Heart left ventricle (tissue), 16 donors: Measurements from ENCODE around the gene SOHLH2. TPM values are rescaled to one million over a fixed set of nuclear protein-coding genes. Genes with fewer than 3 reads are reported as not detected.

Experiments
- ATAC-seq, 4 donors: fragments of 200-7000 bp; cut with Tn5 transposase; one replicate each; pipeline ENCODE4 v1.9.1; 2020 to 2022; ENCODE audit warnings: moderate library complexity in 4 of 4, mild to moderate bottlenecking in 3 of 4, moderate number of reproducible peaks in 1 of 4
- DNase-seq, 5 donors: peaks; one replicate each; pipeline ENCODE4 v3.0.0-alpha.2; 2020
- H3K27ac ChIP-seq, 12 donors: fragments of 200-600 bp; sonication (generic) in 4 of 12; one replicate each; pipeline versions ENCODE4 v1.5.0 to v1.8.0; 2016 to 2022; ENCODE audit warnings: mild to moderate bottlenecking in 2 of 12
- H3K27me3 ChIP-seq, 9 donors: fragments of 200-600 bp; sonication (generic) in 2 of 9; one replicate each; pipeline versions ENCODE4 v1.5.1 to v1.8.0; 2016 to 2022; ENCODE audit warnings: mild to moderate bottlenecking in 3 of 9
- H3K36me3 ChIP-seq, 9 donors: fragments of 200-600 bp; sonication (generic) in 2 of 9; one replicate each; pipeline versions ENCODE4 v1.5.0 to v1.8.0; 2018 to 2022; ENCODE audit warnings: mild to moderate bottlenecking in 2 of 9
- H3K4me1 ChIP-seq, 12 donors: fragments of 200-600 bp; sonication (generic) in 4 of 12; one replicate each; pipeline versions ENCODE4 v1.5.0 to v1.8.0; 2016 to 2022; ENCODE audit warnings: mild to moderate bottlenecking in 3 of 12
- H3K4me3 ChIP-seq, 12 donors: fragments of 200-600 bp; sonication (generic) in 4 of 12; one replicate each; pipeline versions ENCODE4 v1.5.0 to v1.8.0; 2017 to 2022; ENCODE audit warnings: mild to moderate bottlenecking in 9 of 12, moderate library complexity in 4 of 12
- H3K9me3 ChIP-seq, 12 donors: fragments of 200-600 bp; sonication (generic) in 4 of 12; one replicate each; pipeline versions ENCODE4 v1.5.0 to v1.8.0; 2016 to 2022; ENCODE audit warnings: mild to moderate bottlenecking in 1 of 12
- POLR2A ChIP-seq, 2 donors: fragments of 450-650 bp; IDR thresholded peaks; one replicate each; pipeline ENCODE4 v1.6.1; 2017; ENCODE audit warnings: antibody characterized with exemption in 2 of 2, mild to moderate bottlenecking in 2 of 2, moderate library complexity in 2 of 2
- WGBS, 4 donors: extraction: QIAGEN DNeasy Blood & Tissue Kit in 2 of 4; methylation state at CpG; one replicate each; pipeline versions ENCODE4 v1.1.5 to v1.1.7; 2013 to 2018; 5-methylcytosine and 5-hydroxymethylcytosine counted together
- intact Hi-C, 10 donors: fragments of 100-400 bp; cut with DNase I; formaldehyde crosslinking; loops; one replicate each; pipeline versions ENCODE4 v1.11.1 to v1.14.2; 2022
- polyA plus RNA-seq, 2 donors: library from polyadenylated mRNA; stranded (reverse); fragments of 200-250 nt; gene quantifications; one replicate each; pipeline ENCODE4 v1.2.3, GENCODE V29; 2013
- total RNA-seq, 9 donors: library from RNA; depleted of rRNA in 2 of 9; stranded (reverse); fragments of >200 nt in 2 of 9; fragmentation: NEBNext Ultra II Directional in 3 of 9; extraction: Animal tissue kit (Norgen Biotek cat#: 25700) in 3 of 9; gene quantifications; one replicate each; pipeline versions ENCODE4 v1.1.0 to v1.2.4, GENCODE V29; 2016 to 2023
- TF ChIP-seq, protein P1 (sequence below), 12 donors: fragments of 200-600 bp; sonication (generic) in 4 of 12; IDR thresholded peaks; one replicate each; pipeline versions ENCODE4 v1.5.0 to v1.8.0; 2018 to 2022; ENCODE audit warnings: antibody characterized with exemption in 12 of 12, mild to moderate bottlenecking in 5 of 12
- donor health status: ischemic (EF 13 %, LVEDD 7.1; RV severe dilation, severe dysfunction).
- donor health status: healthy with polysubstance abuse.
- donor health status: DM: no; HTN: yes; CAD: no.
- donor health status: DM: no; HTN: no; CAD: no.
- donor health status: ischemic (EF 25% LVEDD 6.9; RV normal size, moderate dysfunction).
- donor health status: ischemic (EF 25% LVEDD 5.7; RV mildly dilated, moderate dysfunction).
- donor health status: healthy.
- donor health status: DM: yes; HTN: yes; CAD: no.
- donor health status: ischemic (EF 35%, LVEDD 5.7; RV mildly dilated, moderate dysfunction).
- donor health status: nonischemic (EF 11% LVEDD 7.7; RV severe dilation, severe dysfunction).
- donor health status: DM: yes; HTN: yes; CAD: no.
- donor health status: PGD.
- donor health status: ischemic (EF 29% LVEDD 5.4; RV normal size, mild dysfunction).
- donor health status: nonischemic (EF 23%, LVEDD 6.1; RV moderate dilation, normal function).

SOHLH2 gene
- total and polyA plus RNA-seq, 11 donors = 0.15 to 2.9 (median 0.68) TPM; not detected in 4

DNA sequence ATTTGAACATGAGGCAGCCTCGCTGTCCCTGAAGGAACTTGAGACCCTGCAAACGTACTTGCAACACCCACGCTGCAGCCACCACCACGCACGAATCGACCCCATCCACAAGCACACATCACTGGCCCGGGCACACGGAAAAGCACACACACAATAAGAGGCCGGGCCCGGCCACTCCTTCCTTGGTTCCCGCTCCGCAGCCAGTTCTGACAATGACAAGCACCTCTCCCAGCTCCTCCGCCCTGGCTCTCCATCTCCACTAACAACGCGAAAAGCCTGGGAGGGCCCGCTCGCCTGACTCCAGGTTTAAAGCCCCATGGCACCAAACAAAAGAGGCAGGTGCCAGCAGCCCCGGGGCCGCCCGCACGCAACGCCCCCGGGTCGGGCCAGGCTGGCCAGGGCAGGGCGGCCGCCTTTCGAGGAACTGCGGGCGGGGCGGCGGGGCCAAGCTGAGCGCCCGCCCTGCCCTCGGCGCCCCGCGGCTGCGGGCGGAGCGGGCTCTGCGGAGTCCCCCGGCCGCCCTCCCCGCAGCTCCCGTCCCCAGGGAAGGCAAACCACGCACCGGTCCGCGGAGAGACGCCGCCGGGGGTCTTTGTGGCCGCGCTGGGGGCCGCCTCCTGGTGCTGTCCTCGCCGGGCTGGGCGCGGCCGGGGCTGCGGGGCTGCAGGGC is 83.7 kb downstream of the SOHLH2 start:
- 0 to 1% (median 1%) methylated on average over 12 to 61 of the region's 61 CpGs for WGBS, 4 donors
- peak overlapping the region; percentile 29 to 88 (median 57) for H3K4me3 ChIP-seq
- H3K9me3 ChIP-seq = no peaks in the 10 kb centered on the region
- intact Hi-C loops = loop anchor here in 1 of 10 donors (5.0 kb wide), 1 partner anchor 153 kb away; no protein-coding TSS in a partner anchor
- H3K36me3 ChIP-seq = no peaks in the 10 kb centered on the region
- peak in 3 of 4 donors; percentile 9 to 55 (median 37) for ATAC-seq
- peak overlapping the region in 11 of 12 donors; percentile 29 to 65 (median 55) for H3K27ac ChIP-seq
- DNase-seq = peak in 4 of 5 donors; percentile 18 to 67 (median 39)
- peaks cover 0 to 33% (median 10%) of the 10 kb centered on the region in 12 donors for H3K4me1 ChIP-seq
- TF ChIP-seq, protein P1, sequence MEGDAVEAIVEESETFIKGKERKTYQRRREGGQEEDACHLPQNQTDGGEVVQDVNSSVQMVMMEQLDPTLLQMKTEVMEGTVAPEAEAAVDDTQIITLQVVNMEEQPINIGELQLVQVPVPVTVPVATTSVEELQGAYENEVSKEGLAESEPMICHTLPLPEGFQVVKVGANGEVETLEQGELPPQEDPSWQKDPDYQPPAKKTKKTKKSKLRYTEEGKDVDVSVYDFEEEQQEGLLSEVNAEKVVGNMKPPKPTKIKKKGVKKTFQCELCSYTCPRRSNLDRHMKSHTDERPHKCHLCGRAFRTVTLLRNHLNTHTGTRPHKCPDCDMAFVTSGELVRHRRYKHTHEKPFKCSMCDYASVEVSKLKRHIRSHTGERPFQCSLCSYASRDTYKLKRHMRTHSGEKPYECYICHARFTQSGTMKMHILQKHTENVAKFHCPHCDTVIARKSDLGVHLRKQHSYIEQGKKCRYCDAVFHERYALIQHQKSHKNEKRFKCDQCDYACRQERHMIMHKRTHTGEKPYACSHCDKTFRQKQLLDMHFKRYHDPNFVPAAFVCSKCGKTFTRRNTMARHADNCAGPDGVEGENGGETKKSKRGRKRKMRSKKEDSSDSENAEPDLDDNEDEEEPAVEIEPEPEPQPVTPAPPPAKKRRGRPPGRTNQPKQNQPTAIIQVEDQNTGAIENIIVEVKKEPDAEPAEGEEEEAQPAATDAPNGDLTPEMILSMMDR (IDR thresholded peaks at IDR 0.05) = no peak
- TF ChIP-seq POLR2A (IDR thresholded peaks at IDR 0.05) = no peak
- H3K27me3 ChIP-seq = peaks cover 0 to 12% (median 0%) of the 10 kb centered on the region in 9 donors

DNA sequence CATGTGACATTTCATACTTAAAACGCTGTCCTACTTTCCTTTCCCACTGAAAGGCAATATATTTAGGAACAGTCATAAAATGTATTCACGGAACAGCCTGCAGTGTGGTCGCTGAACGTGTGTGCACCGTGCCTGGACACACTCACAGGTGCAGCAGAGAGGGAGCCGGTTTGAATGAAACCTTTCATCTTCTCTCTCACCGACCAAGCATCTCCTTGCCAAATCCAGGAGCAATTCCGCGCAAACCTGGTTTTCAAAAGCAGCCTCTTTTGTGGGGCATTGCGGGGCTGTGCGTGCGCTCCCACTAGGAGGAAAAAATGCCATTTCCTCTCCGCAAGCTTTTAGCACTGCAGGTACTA is 84.2 kb downstream of the SOHLH2 start:
- Histone ChIP-seq H3K4me1 (peaks cover 0 to 33% (median 10%) of the 10 kb centered on the region in 12 donors), H3K27me3 (peaks cover 0 to 12% (median 0%) of the 10 kb centered on the region in 9 donors), H3K9me3 (no peaks in the 10 kb centered on the region), H3K36me3 (no peaks in the 10 kb centered on the region), H3K27ac (no peak overlapping the region), H3K4me3 (peak overlapping the region; percentile 29 to 88 (median 57))
- intact Hi-C loops = loop anchor here in 1 of 10 donors (5.0 kb wide), 1 partner anchor 153 kb away; no protein-coding TSS in a partner anchor
- TF ChIP-seq, protein P1 (IDR thresholded peaks at IDR 0.05) = no peak
- TF ChIP-seq POLR2A (IDR thresholded peaks at IDR 0.05) = no peak
- DNase-seq (no peak), ATAC-seq (no peak)
- WGBS, 4 donors = 18 to 38% (median 24%) methylated on average over 13 of the region's 13 CpGs

DNA sequence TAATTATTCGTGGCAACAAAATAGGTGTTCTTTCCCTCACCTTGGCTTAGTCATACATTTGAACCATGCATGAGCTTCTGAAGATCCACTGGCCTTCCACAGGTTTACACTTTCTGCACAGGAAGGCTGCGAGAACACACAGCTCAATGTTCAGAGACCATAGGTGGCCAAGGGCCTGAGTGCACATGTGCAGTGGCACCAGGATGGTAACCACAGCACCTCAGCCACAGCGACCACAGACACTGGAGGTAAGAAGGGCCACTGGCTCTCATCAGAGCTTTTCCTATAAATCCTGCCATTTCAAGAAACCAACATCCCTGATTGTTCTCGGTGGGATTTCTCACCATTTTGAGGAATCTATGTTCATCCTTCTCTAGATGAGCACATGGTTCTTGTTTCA is 84.8 kb downstream of the SOHLH2 start:
- Histone ChIP-seq H3K9me3 (no peaks in the 10 kb centered on the region), H3K27me3 (peaks cover 0 to 12% (median 0%) of the 10 kb centered on the region in 9 donors), H3K4me1 (peaks cover 0 to 36% (median 10%) of the 10 kb centered on the region in 12 donors), H3K27ac (no peak overlapping the region), H3K36me3 (no peaks in the 10 kb centered on the region), H3K4me3 (peak overlapping the region in 4 of 12 donors; percentile 54 to 88 (median 68))
- no peak for ATAC-seq
- intact Hi-C loops = loop anchor here in 2 of 10 donors (10.0 kb wide), 2 partner anchors 145 kb away; no protein-coding TSS in a partner anchor
- DNase-seq = no peak
- whole genome bisulfite sequencing, 4 donors = 86 to 97% (median 92%) methylated on average over 4 of the region's 4 CpGs
- TF ChIP-seq, protein P1 (IDR thresholded peaks at IDR 0.05) = no peak
- TF ChIP-seq POLR2A (IDR thresholded peaks at IDR 0.05) = no peak

DNA sequence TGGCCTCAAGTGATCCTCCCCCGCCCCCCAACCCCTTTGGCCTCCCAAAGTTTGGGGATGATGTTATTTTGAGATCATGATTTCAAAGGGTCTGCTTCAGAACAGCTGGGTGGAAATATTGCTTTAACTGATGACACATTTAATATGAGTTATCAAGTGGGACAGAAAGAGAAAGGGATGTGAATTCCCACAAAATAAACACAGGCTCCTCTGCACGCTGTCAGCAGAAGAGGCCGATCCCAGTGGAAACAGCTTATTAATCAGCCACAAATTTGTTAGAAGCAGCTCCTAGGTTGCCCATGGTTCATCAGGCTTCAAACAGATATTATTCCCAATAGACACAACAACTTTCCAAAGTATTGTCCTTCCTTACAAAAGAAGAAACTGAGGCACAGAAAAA is 87.9 kb downstream of the SOHLH2 start:
- no peak for ATAC-seq
- Histone ChIP-seq H3K4me1 (peaks cover 0 to 25% (median 8%) of the 10 kb centered on the region in 12 donors), H3K4me3 (no peak overlapping the region), H3K27me3 (peaks cover 0 to 6% (median 0%) of the 10 kb centered on the region in 9 donors), H3K27ac (no peak overlapping the region), H3K9me3 (no peaks in the 10 kb centered on the region), H3K36me3 (no peaks in the 10 kb centered on the region)
- 81 to 86% (median 84%) methylated on average over 3 of the region's 3 CpGs for WGBS, 4 donors
- no peak for DNase-seq
- TF ChIP-seq POLR2A (IDR thresholded peaks at IDR 0.05) = no peak
- TF ChIP-seq, protein P1 (IDR thresholded peaks at IDR 0.05) = no peak
- intact Hi-C loops = loop anchor here in 2 of 10 donors (10.0 kb wide), 2 partner anchors 142 to 148 kb away; no protein-coding TSS in a partner anchor
